Fibroblast of peridontal ligament (primary cell): ENCODE results near the gene RAD1.

Source experiments
- DNase-seq: peaks from one replicate; pipeline ENCODE4 v3.0.0-alpha.2; 2010; ENCODE audit errors: extremely low read depth

RAD1 gene

DNA sequence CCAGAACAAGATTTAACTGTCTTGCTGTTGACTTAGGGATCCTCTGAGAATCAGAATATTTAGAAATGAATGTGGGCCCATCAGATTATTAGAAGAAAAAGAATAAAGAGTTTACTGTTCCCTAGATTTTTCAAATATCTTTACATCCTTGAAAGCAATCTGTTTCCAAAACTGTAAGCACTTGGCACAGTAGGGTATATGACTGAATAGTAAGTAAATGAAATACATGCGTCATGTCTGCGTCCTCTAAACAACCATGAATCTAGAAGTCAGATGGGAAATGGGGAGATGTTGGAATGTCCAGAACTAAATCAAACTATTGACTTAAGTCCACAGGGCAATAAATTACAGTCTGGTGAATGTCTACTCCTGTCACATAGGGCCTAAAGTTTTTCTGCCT lies 50.2 kb downstream of the RAD1 start:
- no peak for DNase-seq

DNA sequence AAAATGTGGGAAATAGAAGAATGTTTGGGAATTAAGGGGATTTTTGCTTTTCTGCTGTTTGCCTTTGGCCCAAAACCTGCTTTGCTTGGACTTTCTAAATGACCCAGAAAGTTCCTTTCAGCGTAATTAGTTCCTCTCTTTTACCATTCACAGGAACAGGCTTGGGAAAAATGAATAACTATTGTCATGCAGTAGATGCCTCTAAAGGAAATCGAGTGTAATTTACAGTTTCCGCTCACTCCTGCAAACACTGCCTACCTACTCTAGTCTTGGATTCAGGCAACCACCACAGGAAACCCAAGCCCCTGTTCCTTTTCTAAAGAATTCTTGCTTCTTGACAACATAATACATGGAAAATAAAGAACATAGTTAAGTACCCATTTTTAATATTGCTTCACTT lies 51.4 kb downstream of the RAD1 start:
- no peak for DNase-seq

DNA sequence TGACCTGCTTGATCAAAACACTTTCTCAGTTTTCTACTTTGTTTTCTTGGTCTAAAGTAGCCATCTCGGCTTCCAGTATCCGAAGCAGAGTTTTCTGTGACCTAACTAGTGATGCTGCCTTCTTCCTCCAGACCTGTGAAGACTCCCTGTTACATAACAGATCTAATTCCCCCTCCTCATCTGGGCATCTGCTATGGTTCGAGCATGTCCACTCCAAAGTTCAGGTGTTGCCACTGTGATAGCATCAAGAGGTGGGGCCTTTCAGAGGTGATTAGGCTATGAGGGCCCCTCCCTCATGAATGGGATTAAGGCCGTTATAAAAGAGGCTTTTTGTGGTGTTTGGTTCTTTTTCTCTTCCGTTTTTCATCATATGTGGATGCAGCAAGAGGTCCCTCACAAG lies 56.1 kb downstream of the RAD1 start:
- DNase-seq, result no peak

DNA sequence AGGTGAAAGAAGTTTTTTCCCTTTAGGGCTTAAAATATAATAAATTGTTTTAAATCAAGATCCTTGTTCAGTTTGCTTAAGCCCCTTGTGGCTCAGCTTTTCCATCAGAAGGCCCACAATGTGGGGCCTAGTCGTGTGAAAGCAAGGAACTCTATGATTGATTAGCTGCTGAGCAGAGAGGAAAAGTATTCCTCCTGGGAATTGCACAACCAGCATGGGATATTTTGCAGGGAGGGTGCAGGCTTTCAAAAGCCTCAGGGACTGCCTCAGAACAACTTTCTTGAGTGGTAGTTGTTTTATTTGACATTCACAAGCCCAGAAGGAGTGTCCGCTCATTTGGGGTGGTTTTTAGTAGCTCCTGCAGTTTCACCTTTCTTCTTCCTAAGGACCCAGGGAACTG lies 56.5 kb downstream of the RAD1 start:
- peak; percentile 15 for DNase-seq

DNA sequence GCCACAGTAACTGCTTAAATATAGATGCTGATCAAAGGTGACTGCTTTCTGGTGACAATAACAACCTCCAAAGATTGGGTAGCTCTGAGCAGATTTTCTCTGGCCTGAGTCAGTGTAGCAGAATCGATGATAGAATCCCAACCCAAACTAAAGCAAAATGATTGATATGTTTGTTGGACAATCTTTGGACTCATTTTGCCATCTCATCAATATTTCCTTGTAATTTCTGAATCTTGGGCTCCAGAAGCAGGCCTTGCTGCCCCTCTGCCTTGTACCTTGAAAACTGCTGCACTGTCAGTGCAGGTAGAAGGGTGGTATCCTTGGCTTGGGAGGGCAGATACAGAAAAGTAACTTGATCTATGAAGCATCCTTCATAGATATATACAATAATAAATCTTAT lies 57.4 kb downstream of the RAD1 start:
- DNase-seq, result no peak

DNA sequence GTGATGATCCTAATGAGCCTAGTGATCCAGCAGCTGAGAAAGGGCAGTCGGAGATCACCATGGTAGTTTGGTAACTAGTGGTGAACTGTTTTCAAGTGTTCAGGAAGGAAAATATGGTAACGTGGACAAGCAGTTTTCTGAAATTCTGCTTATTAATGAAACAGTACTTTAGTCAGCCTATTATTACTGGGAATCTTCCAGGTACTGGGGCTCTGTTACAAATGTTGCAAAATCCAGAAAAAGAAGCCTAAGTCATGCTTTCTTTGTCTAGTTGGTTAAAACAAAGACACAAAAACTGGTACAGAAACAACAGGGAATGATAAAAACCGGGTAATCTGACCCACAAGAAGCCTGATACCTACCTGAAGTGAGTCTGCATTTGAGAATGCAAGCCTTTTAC lies 58.1 kb downstream of the RAD1 start:
- DNase-seq, result no peak
